ENCODE results near the gene PIH1D2. TPM values are rescaled to one million over a fixed set of nuclear protein-coding genes. Genes with fewer than 3 reads are reported as not detected.

The PIH1D2 gene
- total RNA-seq, 1 donor from 2014 or later, result 2.2 TPM

Small RNA genes lying within 50 kb of the gene (small RNA-seq; reads per million reads assigned to genes)
- gene AP000907.3 (ENCODE audit: low replicate concordance) (not detected), gene RNU6-893P (ENCODE audit: low replicate concordance) (not detected)

Other genes starting within 250 kb of the PIH1D2 start
- 35.2 TPM for gene ALG9, start 202.4 kb downstream of the PIH1D2 start, total RNA-seq
- gene FDXACB1, start 194.9 kb downstream of the PIH1D2 start, total RNA-seq, result 3.7 TPM
- gene CFAP68, start 194.5 kb downstream of the PIH1D2 start, total RNA-seq, result 16.1 TPM
- 90.5 TPM for gene CRYAB, start 162.2 kb downstream of the PIH1D2 start, total RNA-seq
- gene HSPB2, start 161.3 kb downstream of the PIH1D2 start, total RNA-seq, result 3.8 TPM
- 1.8 TPM for gene C11orf52, start 155.1 kb downstream of the PIH1D2 start, total RNA-seq
- 53.1 TPM for gene DIXDC1, start 136.7 kb downstream of the PIH1D2 start, total RNA-seq
- 77.1 TPM for gene DLAT, start 48.6 kb downstream of the PIH1D2 start, total RNA-seq
- gene NKAPD1, start 282 bp upstream of the PIH1D2 start, total RNA-seq, result 31.1 TPM
- gene TIMM8B, start 12.7 kb upstream of the PIH1D2 start, total RNA-seq, result 37.7 TPM
- 190 TPM for gene SDHD, start 12.9 kb upstream of the PIH1D2 start, total RNA-seq
- gene IL18, start 90.1 kb upstream of the PIH1D2 start, total RNA-seq, result 5.2 TPM
- 2.3 TPM for gene TEX12, start 93.4 kb upstream of the PIH1D2 start, total RNA-seq
- 21.1 TPM for gene BCO2, start 101.5 kb upstream of the PIH1D2 start, total RNA-seq
- 20.8 TPM for gene PTS, start 152.4 kb upstream of the PIH1D2 start, total RNA-seq
- gene PLET1, start 186.8 kb upstream of the PIH1D2 start, total RNA-seq, result not detected

Measured in tongue (tissue), 2 donors.